HCT116 (cell line): ENCODE measurements around the gene RAB30. TPM values are rescaled to one million over a fixed set of nuclear protein-coding genes. Genes with fewer than 3 reads are reported as not detected.

ENCODE experiments used
- ATAC-seq: fragments of 200-7000 bp; cut with Tn5 transposase; 2 replicates; pipeline ENCODE4 v1.9.1; 2020; ENCODE audit warnings: mild to moderate bottlenecking, moderate library complexity
- BruUV-seq: library from RNA; stranded (reverse); fragments of 400-500 nt; replicated peaks from 2 replicates; lab custom pipeline; 2021; lab: Mats Ljungman, UMichigan
- CTCF ChIA-PET: fragments of 300-600 bp; sonication (Branson Sonifier 250); formaldehyde crosslinking; loops from one replicate; lab custom pipeline; 2021; ENCODE audit warnings: antibody characterized with exemption; lab: Charles Lee
- POLR2A ChIA-PET: fragments of 300-600, 350-600 bp; sonication (Branson Sonifier 250); formaldehyde crosslinking; loops from one replicate; lab custom pipeline; 2021; ENCODE audit warnings: antibody characterized with exemption; lab: Charles Lee
- RAD21 ChIA-PET, 2 experiments: fragments of 300-600 bp; sonication (Branson Sonifier 250); formaldehyde crosslinking; loops; one replicate each; lab custom pipeline; 2023; ENCODE audit warnings: low total read pairs in 2 of 2; ENCODE audit not compliant: uncharacterized antibody in 2 of 2, unreplicated experiment in 2 of 2, low non-redundant PET in 1 of 2; lab: Charles Lee
- DNase-seq: peaks from one replicate; pipeline ENCODE4 v3.0.0-alpha.2; 2010; ENCODE audit warnings: low read depth, low spot score
- H2AFZ ChIP-seq: fragments of 200-600 bp; shearing (Covaris generic), sonication (generic); 2 replicates; pipeline ENCODE4 v1.6.1; 2017; ENCODE audit warnings: low read depth, mixed run types, mixed read lengths, antibody characterized with exemption, low read length; ENCODE audit not compliant: poor library complexity, severe bottlenecking
- H3K27ac ChIP-seq: 2 replicates; pipeline ENCODE4 v1.5.1; 2012; ENCODE audit warnings: low read depth, low read length
- H3K27me3 ChIP-seq: fragments of 200-600 bp; sonication (generic); 2 replicates; pipeline ENCODE4 v1.6.1; 2016; ENCODE audit warnings: mixed run types, low read length, mixed read lengths; ENCODE audit not compliant: insufficient read depth
- H3K36me3 ChIP-seq, 2 experiments: fragments of 200-500 bp in 1 of 2; fragments of 200-600 bp in 1 of 2; sonication (Bioruptor generic) in 1 of 2; sonication (generic) in 1 of 2; 2 replicates each; pipeline versions ENCODE4 v1.5.1 to v1.6.1; 2014 to 2016; ENCODE audit warnings: low read length in 2 of 2, inconsistent platforms in 1 of 2, mixed read lengths in 1 of 2, mixed run types in 1 of 2; ENCODE audit not compliant: insufficient read depth in 2 of 2, control insufficient read depth in 1 of 2
- H3K4me1 ChIP-seq, 2 experiments: fragments of 200-600 bp in 1 of 2; sonication (generic) in 1 of 2; 2 replicates each; pipeline versions ENCODE4 v1.5.1 to v1.6.1; 2012 to 2017; ENCODE audit warnings: low read length in 2 of 2, inconsistent platforms in 1 of 2, mild to moderate bottlenecking in 1 of 2, mixed read lengths in 1 of 2, mixed run types in 1 of 2, moderate library complexity in 1 of 2; ENCODE audit not compliant: insufficient read depth in 2 of 2, control insufficient read depth in 1 of 2
- H3K4me2 ChIP-seq: fragments of 200-600 bp; sonication (generic); 2 replicates; pipeline ENCODE4 v1.6.1; 2017; ENCODE audit warnings: mixed run types, low read length, mixed read lengths
- H3K4me3 ChIP-seq, 2 experiments: fragments of 200-600 bp in 1 of 2; sonication (generic) in 1 of 2; replicated peaks in 1 of 2; 2 replicates each; pipeline ENCODE4 v1.5.1; 2011 to 2016; ENCODE audit warnings: low read length in 2 of 2, control low read depth in 1 of 2, low read depth in 1 of 2, mild to moderate bottlenecking in 1 of 2, mixed read lengths in 1 of 2, mixed run types in 1 of 2
- H3K79me2 ChIP-seq: fragments of 200-600 bp; sonication (generic); 2 replicates; pipeline ENCODE4 v1.6.1; 2017; ENCODE audit warnings: mild to moderate bottlenecking, mixed run types, low read length, moderate library complexity, mixed read lengths; ENCODE audit not compliant: insufficient read depth
- H3K9ac ChIP-seq: fragments of 200-600 bp; sonication (generic); 2 replicates; pipeline ENCODE4 v1.6.1; 2016; ENCODE audit warnings: low read length, mixed read lengths
- H3K9me2 ChIP-seq: fragments of 200-600 bp; sonication (generic), shearing (Covaris generic); 2 replicates; pipeline ENCODE4 v1.6.1; 2017; ENCODE audit warnings: mixed run types, mild to moderate bottlenecking, moderate library complexity; ENCODE audit not compliant: insufficient read depth
- H3K9me3 ChIP-seq, 2 experiments: fragments of 200-500 bp in 1 of 2; fragments of 200-600 bp in 1 of 2; sonication (Bioruptor generic) in 1 of 2; sonication (generic) in 1 of 2; 2 replicates each; pipeline ENCODE4 v1.6.1; 2014 to 2017; ENCODE audit warnings: low read length in 2 of 2, mixed read lengths in 2 of 2, inconsistent platforms in 1 of 2, low read depth in 1 of 2, mild to moderate bottlenecking in 1 of 2, mixed run types in 1 of 2, moderate library complexity in 1 of 2; ENCODE audit not compliant: control insufficient read depth in 1 of 2, insufficient read depth in 1 of 2
- H4K20me1 ChIP-seq: fragments of 200-600 bp; sonication (generic), shearing (Covaris generic); 2 replicates; pipeline ENCODE4 v1.6.1; 2017; ENCODE audit warnings: mixed run types, mild to moderate bottlenecking, moderate library complexity; ENCODE audit not compliant: insufficient read depth
- ATF3 ChIP-seq: IDR thresholded peaks from 2 replicates; pipeline ENCODE4 v1.6.1; 2012
- CBX3 ChIP-seq: IDR thresholded peaks from 2 replicates; pipeline ENCODE4 v1.6.1; 2012; ENCODE audit warnings: low read depth
- CEBPB ChIP-seq: IDR thresholded peaks from 2 replicates; pipeline ENCODE4 v1.6.1; 2012; ENCODE audit warnings: low read depth
- ELF1 ChIP-seq: IDR thresholded peaks from 2 replicates; pipeline ENCODE4 v1.6.1; 2012; ENCODE audit warnings: low read depth, borderline replicate concordance
- EZH2phosphoT487 ChIP-seq: fragments of 200-600 bp; IDR thresholded peaks from 2 replicates; pipeline ENCODE4 v1.6.1; 2018; ENCODE audit warnings: antibody characterized with exemption, borderline replicate concordance
- JUND ChIP-seq: IDR thresholded peaks from 2 replicates; pipeline ENCODE4 v1.6.1; 2012
- MAX ChIP-seq: IDR thresholded peaks from 2 replicates; pipeline ENCODE4 v1.6.1; 2012
- POLR2A ChIP-seq: IDR thresholded peaks from 2 replicates; pipeline ENCODE4 v1.7.0; 2011; ENCODE audit warnings: borderline replicate concordance; ENCODE audit not compliant: insufficient read depth, insufficient read length; ENCODE audit errors: extremely low read depth
- REST ChIP-seq: IDR thresholded peaks from 2 replicates; pipeline ENCODE4 v1.6.1; 2012; ENCODE audit warnings: low read depth
- SIN3A ChIP-seq: IDR thresholded peaks from 2 replicates; pipeline ENCODE4 v1.6.1; 2012; ENCODE audit warnings: low read depth
- SP1 ChIP-seq: IDR thresholded peaks from 2 replicates; pipeline ENCODE4 v1.6.1; 2012; ENCODE audit warnings: low read depth
- SRF ChIP-seq: IDR thresholded peaks from 2 replicates; pipeline ENCODE4 v1.6.1; 2012; ENCODE audit warnings: low read depth
- YY1 ChIP-seq: IDR thresholded peaks from 2 replicates; pipeline ENCODE4 v1.6.1; 2011; ENCODE audit warnings: low read length, low read depth, moderate library complexity, mild to moderate bottlenecking; ENCODE audit not compliant: insufficient replicate concordance; ENCODE audit errors: extremely low read depth
- ZBTB33 ChIP-seq: IDR thresholded peaks from 2 replicates; pipeline ENCODE4 v1.6.1; 2011; ENCODE audit warnings: mild to moderate bottlenecking, low read length, moderate library complexity; ENCODE audit not compliant: insufficient replicate concordance; ENCODE audit errors: extremely low read depth
- ZFX ChIP-seq: fragments of 450-650 bp; IDR thresholded peaks from 2 replicates; pipeline ENCODE4 v1.6.1; 2017
- ZNF274 ChIP-seq: fragments of 200-500 bp; sonication (Bioruptor generic); IDR thresholded peaks from 2 replicates; pipeline ENCODE4 v1.6.1; 2014; ENCODE audit warnings: mild to moderate bottlenecking, low read depth, low read length, inconsistent platforms
- intact Hi-C: fragments of 100-400 bp; cut with micrococcal nuclease; formaldehyde crosslinking; loops from 2 replicates; pipeline ENCODE4 v1.10.0; 2022
- total RNA-seq: library from RNA; stranded (reverse); gene quantifications from one replicate; pipeline ENCODE4 v1.2.1, GENCODE V29; 2021; ENCODE audit not compliant: unreplicated experiment

RAB30 gene
- total RNA-seq, 1 experiment from 2014 or later: 5.7 TPM

- no peak for DNase-seq
- H3K9ac ChIP-seq: no peak overlapping the region
- POLR2A ChIA-PET: no interaction called here
- H3K9me3 ChIP-seq: no peaks in the 10 kb centered on the region
- no peaks in the 10 kb centered on the region for H3K9me2 ChIP-seq
- H3K27me3 ChIP-seq: no peaks in the 10 kb centered on the region
- H2AFZ ChIP-seq: no peak overlapping the region
- no TSS peak for BruUV-seq
- H3K4me3 ChIP-seq: no peak overlapping the region
- intact Hi-C loops: no loop called here
- no peak for TF ChIP-seq SIN3A
- no peak for TF ChIP-seq ATF3
- no peak for TF ChIP-seq YY1
- no peak for TF ChIP-seq EZH2phosphoT487
- no peak for TF ChIP-seq ZBTB33
- no peak for TF ChIP-seq ELF1
- no peak for TF ChIP-seq POLR2A
- no peak for TF ChIP-seq JUND
- TF ChIP-seq MAX: no peak
- no peak for TF ChIP-seq CEBPB
- no peak for TF ChIP-seq CBX3
- TF ChIP-seq REST: no peak
- TF ChIP-seq ZNF274: no peak
- TF ChIP-seq SP1: no peak
- TF ChIP-seq ZFX: no peak
- TF ChIP-seq SRF: no peak
- H4K20me1 ChIP-seq: no peaks in the 10 kb centered on the region
- no peak overlapping the region for H3K27ac ChIP-seq
- H3K79me2 ChIP-seq: no peaks in the 10 kb centered on the region
- ATAC-seq: no peak
- no peaks in the 10 kb centered on the region for H3K36me3 ChIP-seq
- CTCF ChIA-PET: no interaction called here
- H3K4me2 ChIP-seq: no peak overlapping the region
- H3K4me1 ChIP-seq: peaks cover 0 to 7% of the 10 kb centered on the region in 2 experiments; a peak in 1 of 4 replicates
- RAD21 ChIA-PET: no interaction called here
Measured at GRCh38 chr11:83036701-83037100, 35.0 kb downstream of the RAB30 start.
